ENCODE results near the gene SLC33A1. TPM values are rescaled to one million over a fixed set of nuclear protein-coding genes. Genes with fewer than 3 reads are reported as not detected.

The SLC33A1 gene
- total and polyA plus RNA-seq, 7 donors = 4.2 to 10.2 (median 7.5) TPM

DNA sequence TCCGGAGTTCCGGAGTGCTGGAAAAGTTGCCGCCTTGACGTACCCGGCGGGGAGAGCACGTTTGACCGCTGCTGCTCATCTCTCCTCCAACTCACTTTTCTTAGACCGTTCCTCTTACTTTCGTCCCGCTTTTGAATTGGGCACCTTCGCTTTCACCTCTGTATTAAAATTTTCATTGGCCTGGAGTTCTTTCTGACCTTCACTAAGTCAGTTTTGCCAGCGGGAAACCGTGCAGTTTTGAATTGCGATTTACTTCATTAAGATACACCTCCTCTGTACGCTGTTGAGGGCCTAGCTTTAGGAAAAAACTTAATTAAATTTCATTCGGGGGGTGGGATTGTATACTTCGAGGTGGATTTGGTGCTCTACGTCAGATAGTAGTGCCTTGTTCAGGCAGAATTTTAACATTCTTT is 17.5 kb upstream of the SLC33A1 start:
- Histone ChIP-seq H3K4me3 (peak overlapping the region; percentile 85), H3K27ac (peak overlapping the region; percentile 90), H3K36me3 (ENCODE audit: insufficient read depth in 1 of 2, low read depth in 1 of 2) (no peaks in the 10 kb centered on the region), H3K9me3 (no peaks in the 10 kb centered on the region), H3K4me1 (peaks cover 25% of the 10 kb centered on the region), H3K27me3 (ENCODE audit: insufficient read depth in 3 of 3, low read length in 2 of 3) (no peaks in the 10 kb centered on the region)
- 1 to 4% (median 3%) methylated on average over 19 of the region's 19 CpGs for WGBS, 3 donors
- DNase-seq (no peak), ATAC-seq (no peak)
- TF ChIP-seq, protein P1, sequence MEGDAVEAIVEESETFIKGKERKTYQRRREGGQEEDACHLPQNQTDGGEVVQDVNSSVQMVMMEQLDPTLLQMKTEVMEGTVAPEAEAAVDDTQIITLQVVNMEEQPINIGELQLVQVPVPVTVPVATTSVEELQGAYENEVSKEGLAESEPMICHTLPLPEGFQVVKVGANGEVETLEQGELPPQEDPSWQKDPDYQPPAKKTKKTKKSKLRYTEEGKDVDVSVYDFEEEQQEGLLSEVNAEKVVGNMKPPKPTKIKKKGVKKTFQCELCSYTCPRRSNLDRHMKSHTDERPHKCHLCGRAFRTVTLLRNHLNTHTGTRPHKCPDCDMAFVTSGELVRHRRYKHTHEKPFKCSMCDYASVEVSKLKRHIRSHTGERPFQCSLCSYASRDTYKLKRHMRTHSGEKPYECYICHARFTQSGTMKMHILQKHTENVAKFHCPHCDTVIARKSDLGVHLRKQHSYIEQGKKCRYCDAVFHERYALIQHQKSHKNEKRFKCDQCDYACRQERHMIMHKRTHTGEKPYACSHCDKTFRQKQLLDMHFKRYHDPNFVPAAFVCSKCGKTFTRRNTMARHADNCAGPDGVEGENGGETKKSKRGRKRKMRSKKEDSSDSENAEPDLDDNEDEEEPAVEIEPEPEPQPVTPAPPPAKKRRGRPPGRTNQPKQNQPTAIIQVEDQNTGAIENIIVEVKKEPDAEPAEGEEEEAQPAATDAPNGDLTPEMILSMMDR (IDR thresholded peaks at IDR 0.05) = no peak
- intact Hi-C loops (cut with DNase I) = loop anchor here (1.0 to 5.0 kb wide), 3 partner anchors 17 to 65 kb away; partner anchors contain the start of genes C3orf33 (in 2 of the 2) and SLC33A1 (in 2 of the 2)

DNA sequence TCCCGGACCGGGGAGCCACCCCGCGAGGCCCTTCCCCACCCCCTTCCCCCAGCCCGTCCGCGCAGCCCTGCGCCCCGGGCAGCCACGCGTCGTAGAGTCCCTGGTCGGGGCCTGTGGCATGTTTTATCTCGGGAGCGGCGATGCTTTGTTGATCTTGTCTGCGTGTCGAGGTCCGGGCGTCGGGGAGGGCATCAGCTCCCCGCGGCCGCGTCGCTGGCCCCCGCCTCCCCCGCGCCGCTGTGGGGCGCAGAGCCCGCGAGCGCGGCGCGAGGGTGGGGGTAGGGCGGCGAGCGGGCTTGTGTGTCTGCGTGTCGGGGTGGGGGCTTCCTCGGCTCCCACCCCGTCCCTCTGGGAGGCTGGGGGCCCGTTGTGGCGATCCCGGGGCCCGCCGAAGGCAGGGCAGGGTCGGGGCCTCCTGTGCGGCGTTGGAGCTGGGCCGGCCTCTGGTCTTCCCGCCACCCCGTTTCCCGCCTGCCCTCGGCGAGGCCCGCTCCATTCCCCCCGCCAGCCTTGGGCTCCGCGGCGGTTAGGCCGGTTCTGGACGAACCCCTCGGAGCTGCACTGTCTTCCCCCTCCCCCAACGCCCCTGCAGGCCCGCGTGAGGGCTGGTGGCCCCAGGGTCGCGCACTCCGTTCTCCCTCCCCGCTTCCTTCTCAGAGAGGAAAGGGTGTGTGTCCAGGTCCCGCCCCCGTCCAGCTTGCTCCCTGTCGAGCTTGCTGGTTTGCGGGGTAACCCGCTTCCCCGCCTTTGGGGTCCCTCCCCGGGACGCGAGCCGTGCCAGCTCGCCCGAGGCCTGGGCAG is 16.9 kb upstream of the SLC33A1 start:
- DNase-seq (peak; percentile 50 to 71), ATAC-seq (peak; percentile 36 to 69 (median 51))
- H3K36me3 ChIP-seq (ENCODE audit: insufficient read depth in 1 of 2, low read depth in 1 of 2) = no peaks in the 10 kb centered on the region
- H3K4me3 ChIP-seq = peak overlapping the region; percentile 85
- peak overlapping the region; percentile 90 for H3K27ac ChIP-seq
- H3K27me3 ChIP-seq (ENCODE audit: insufficient read depth in 3 of 3, low read length in 2 of 3) = no peaks in the 10 kb centered on the region
- TF ChIP-seq, protein P1 (IDR thresholded peaks at IDR 0.05) = no peak
- peaks cover 19% of the 10 kb centered on the region for H3K4me1 ChIP-seq
- no peaks in the 10 kb centered on the region for H3K9me3 ChIP-seq
- intact Hi-C loops (cut with DNase I) = loop anchor here (1.0 to 5.0 kb wide), 3 partner anchors 16 to 65 kb away; partner anchors contain the start of genes C3orf33 (in 2 of the 2) and SLC33A1 (in 2 of the 2)
- 1% methylated on average over 55 to 85 of the region's 85 CpGs for WGBS, 3 donors

DNA sequence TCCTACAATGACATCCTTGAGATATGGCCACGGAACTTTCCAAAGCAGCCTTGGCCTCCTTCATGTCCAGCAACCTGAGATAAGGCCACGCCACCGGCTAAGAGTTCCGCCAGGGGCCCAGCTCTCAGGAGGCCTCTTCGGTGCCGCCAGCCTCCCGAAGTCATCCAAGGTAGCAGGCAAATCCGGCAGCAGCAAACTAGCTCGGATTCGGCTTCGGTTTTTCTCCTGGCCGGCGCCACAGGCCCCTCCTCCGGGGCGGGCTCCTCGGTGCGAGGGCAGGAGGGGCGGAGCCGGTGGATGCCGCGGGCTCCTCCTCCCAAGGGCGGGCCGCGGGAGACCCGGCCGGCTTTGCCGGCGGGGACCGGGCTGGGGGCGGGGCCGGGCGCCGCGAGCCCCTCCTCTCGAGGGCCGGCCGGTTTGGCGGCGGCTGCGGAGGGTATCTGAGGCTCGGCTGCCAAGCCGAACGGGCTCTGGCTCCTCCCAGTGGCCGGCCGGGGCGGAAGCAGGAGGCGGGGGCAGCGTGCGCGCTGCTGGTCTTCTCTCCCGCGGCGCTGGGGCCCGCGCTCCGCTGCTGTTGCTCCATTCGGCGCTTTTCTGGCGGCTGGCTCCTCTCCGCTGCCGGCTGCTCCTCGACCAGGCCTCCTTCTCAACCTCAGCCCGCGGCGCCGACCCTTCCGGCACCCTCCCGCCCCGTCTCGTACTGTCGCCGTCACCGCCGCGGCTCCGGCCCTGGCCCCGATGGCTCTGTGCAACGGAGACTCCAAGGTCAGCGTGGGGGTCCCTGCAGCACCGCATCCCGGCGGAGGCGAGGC is 16.1 kb upstream of the SLC33A1 start, which contains the start of gene GMPS:
Gene GMPS, plus strand, starts transcription at position 518 of the 812 bp plus-strand sequence. Its CDS starts 221 bp downstream, at position 739.
- Histone ChIP-seq H3K27me3 (ENCODE audit: insufficient read depth in 3 of 3, low read length in 2 of 3) (no peaks in the 10 kb centered on the region), H3K36me3 (ENCODE audit: insufficient read depth in 1 of 2, low read depth in 1 of 2) (no peaks in the 10 kb centered on the region), H3K4me3 (peak within 1 kb of the TSS; percentile 85), H3K4me1 (peaks cover 19% of the 10 kb centered on the region), H3K9me3 (no peaks in the 10 kb centered on the region), H3K27ac (peak within 1 kb of the TSS; percentile 90)
- TF ChIP-seq, protein P1 (IDR thresholded peaks at IDR 0.05) = peak; percentile 59
- intact Hi-C loops (cut with DNase I) = loop anchor here (2.0 to 5.0 kb wide), 2 partner anchors 16 to 63 kb away; partner anchors contain the start of genes SLC33A1 (in 2 of the 2) and C3orf33 (in 1 of the 2)
- WGBS, 3 donors = 0 to 1% (median 1%) methylated on average over 61 to 83 of the region's 83 CpGs
- ATAC-seq (peak; percentile 96 to 99 (median 98)), DNase-seq (peak; percentile 95 to 97)

DNA sequence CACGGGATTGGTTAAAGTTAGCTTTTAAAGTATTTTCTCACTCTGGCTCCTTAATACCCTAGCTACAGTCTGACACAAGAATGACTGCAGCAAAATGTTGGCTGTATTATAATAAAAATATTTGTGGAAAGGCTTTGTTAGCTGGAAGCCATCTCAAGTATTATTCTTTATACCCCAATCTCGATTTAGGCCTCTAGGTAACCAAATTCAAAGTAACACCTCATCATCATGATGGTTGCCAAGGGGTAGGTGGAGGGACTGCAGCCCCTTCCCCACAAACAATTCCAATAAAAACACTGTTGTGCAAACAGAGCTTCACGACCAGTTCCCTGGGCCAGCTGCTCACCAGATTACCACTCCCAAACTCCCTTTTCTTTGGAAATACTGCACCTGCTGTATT is 15.5 kb upstream of the SLC33A1 start:
- Histone ChIP-seq H3K27me3 (ENCODE audit: insufficient read depth in 3 of 3, low read length in 2 of 3) (no peaks in the 10 kb centered on the region), H3K36me3 (ENCODE audit: insufficient read depth in 1 of 2, low read depth in 1 of 2) (no peaks in the 10 kb centered on the region), H3K4me3 (peak overlapping the region; percentile 85), H3K9me3 (no peaks in the 10 kb centered on the region), H3K4me1 (peaks cover 19% of the 10 kb centered on the region), H3K27ac (peak overlapping the region; percentile 82)
- 23 to 33% (median 31%) methylated on average over 3 of the region's 3 CpGs for WGBS, 3 donors
- no peak for ATAC-seq
- TF ChIP-seq, protein P1 (IDR thresholded peaks at IDR 0.05) = no peak
- intact Hi-C loops (cut with DNase I) = loop anchor here (2.0 to 5.0 kb wide), 2 partner anchors 15 to 62 kb away; partner anchors contain the start of genes SLC33A1 (in 2 of the 2) and C3orf33 (in 1 of the 2)
- no peak for DNase-seq
